GM12878 (cell line): ENCODE data around the gene C1GALT1C1L. TPM values are rescaled to one million over a fixed set of nuclear protein-coding genes. Genes with fewer than 3 reads are reported as not detected.

Experiments
- ATAC-seq: fragments of 200-7000 bp; cut with Tn5 transposase; 3 replicates; pipeline ENCODE4 v1.9.1; 2020; ENCODE audit warnings: mild to moderate bottlenecking, moderate library complexity
- BruUV-seq: library from RNA; stranded (reverse); fragments of 400-500 nt; replicated peaks from 2 replicates; lab custom pipeline; 2021; lab: Mats Ljungman, UMichigan
- CTCF ChIA-PET: fragments of 300-600 bp; sonication (Branson Sonifier 250); formaldehyde crosslinking; extraction: SDS; loops from one replicate; lab custom pipeline; 2021; ENCODE audit warnings: inconsistent platforms; lab: Yijun Ruan, JAX
- POLR2A ChIA-PET: fragments of 350-600 bp; formaldehyde crosslinking; extraction: SDS; loops from one replicate; lab custom pipeline; 2021; ENCODE audit warnings: inconsistent platforms; lab: Charles Lee
- RAD21 ChIA-PET: fragments of 300-600 bp; sonication (Branson Sonifier 250); formaldehyde crosslinking; loops from one replicate; lab custom pipeline; 2023; ENCODE audit warnings: antibody characterized with exemption; ENCODE audit not compliant: unreplicated experiment; lab: Charles Lee
- SMC1A ChIA-PET: fragments of 300-600 bp; sonication (Branson Sonifier 250); formaldehyde crosslinking; loops from one replicate; lab custom pipeline; 2023; ENCODE audit not compliant: unreplicated experiment, uncharacterized antibody; lab: Charles Lee
- DNase-seq: peaks from one replicate; pipeline ENCODE4 v3.0.0-alpha.2; 2011; ENCODE audit warnings: low read depth, low spot score
- FAIRE-seq: peaks from 3 replicates; lab custom pipeline; 2011; peaks lifted over from hg19 to GRCh38; lab: Jason Lieb, UNC
- H2AFZ ChIP-seq: 2 replicates; pipeline ENCODE4 v1.6.0; 2011; ENCODE audit warnings: low read depth, low read length, control low read depth; ENCODE audit not compliant: control insufficient read depth
- H3K27ac ChIP-seq: 2 replicates; pipeline ENCODE4 v1.5.1; 2011; ENCODE audit warnings: control low read depth; ENCODE audit not compliant: control insufficient read depth, insufficient read depth
- H3K27me3 ChIP-seq, 2 experiments: replicated peaks in 1 of 2; 2 replicates each; pipeline versions ENCODE4 v1.6.0 to v1.6.1; 2011; ENCODE audit warnings: low read length in 1 of 2; ENCODE audit not compliant: control insufficient read depth in 2 of 2, insufficient read depth in 2 of 2
- H3K36me3 ChIP-seq, 2 experiments: 2 replicates each; pipeline ENCODE4 v1.5.1; 2011; ENCODE audit warnings: low read length in 1 of 2; ENCODE audit not compliant: control insufficient read depth in 2 of 2, insufficient read depth in 2 of 2
- H3K4me1 ChIP-seq: 2 replicates; pipeline ENCODE4 v1.6.1; 2011; ENCODE audit warnings: mild to moderate bottlenecking, low read length, moderate library complexity, mixed read lengths; ENCODE audit not compliant: control insufficient read depth, insufficient read depth
- H3K4me2 ChIP-seq: 2 replicates; pipeline ENCODE4 v1.6.0; 2011; ENCODE audit warnings: control low read depth; ENCODE audit not compliant: control insufficient read depth, insufficient read depth
- H3K4me3 ChIP-seq: fragments of 200-600 bp; sonication (generic); 2 replicates; pipeline ENCODE4 v1.5.1; 2016
- H3K79me2 ChIP-seq: 2 replicates; pipeline ENCODE4 v1.6.0; 2011; ENCODE audit warnings: low read length; ENCODE audit not compliant: control insufficient read depth, insufficient read depth
- H3K9ac ChIP-seq: 2 replicates; pipeline ENCODE4 v1.8.0; 2011; ENCODE audit warnings: low read length, control low read depth, mixed read lengths; ENCODE audit not compliant: control insufficient read depth, insufficient read depth
- H3K9me3 ChIP-seq: replicated peaks from 3 replicates; pipeline ENCODE4 v1.5.1; 2011; ENCODE audit warnings: mild to moderate bottlenecking, low read length; ENCODE audit not compliant: control insufficient read depth, insufficient read depth
- H4K20me1 ChIP-seq: 2 replicates; pipeline ENCODE4 v1.6.0; 2011; ENCODE audit not compliant: control insufficient read depth, insufficient read depth
- ASH2L ChIP-seq: fragments of 300-600, 200-600 bp; sonication (generic); IDR thresholded peaks from 2 replicates; pipeline ENCODE4 v1.6.1; 2017; ENCODE audit warnings: low read depth, mild to moderate bottlenecking, borderline replicate concordance
- EGR1 ChIP-seq, 2 experiments: IDR thresholded peaks; 1 replicate in 1 of 2; 2 replicates in 1 of 2; pipeline ENCODE4 v1.6.1; 2011 to 2012; ENCODE audit warnings: low read depth in 2 of 2, low read length in 2 of 2, borderline replicate concordance in 1 of 2, mild to moderate bottlenecking in 1 of 2, moderate library complexity in 1 of 2
- MEF2A ChIP-seq: IDR thresholded peaks from 2 replicates; pipeline ENCODE4 v1.6.1; 2011; ENCODE audit warnings: low read depth, mild to moderate bottlenecking, low read length, moderate library complexity; ENCODE audit not compliant: insufficient read depth
- POU2F2 ChIP-seq: IDR thresholded peaks from 3 replicates; pipeline ENCODE4 v1.6.1; 2011; ENCODE audit warnings: low read depth, mild to moderate bottlenecking, low read length, borderline replicate concordance
- RB1 ChIP-seq: fragments of 450-650 bp; formaldehyde crosslinking; IDR thresholded peaks from 2 replicates; pipeline ENCODE4 v1.6.1; 2017; ENCODE audit warnings: mild to moderate bottlenecking, borderline replicate concordance
- RUNX3 ChIP-seq: IDR thresholded peaks from 2 replicates; pipeline ENCODE4 v1.6.1; 2012; ENCODE audit warnings: low read length, inconsistent platforms
- SP1 ChIP-seq: IDR thresholded peaks from one replicate; pipeline ENCODE4 v1.6.1; 2011; ENCODE audit warnings: low read depth, low read length
- SPI1 ChIP-seq: IDR thresholded peaks from 2 replicates; pipeline ENCODE4 v1.6.1; 2011; ENCODE audit warnings: low read depth, mild to moderate bottlenecking, low read length, moderate library complexity, borderline replicate concordance; ENCODE audit not compliant: insufficient read depth
- WGBS: methylation state at CpG from one replicate; pipeline ENCODE4 v1.1.6; 2016; ENCODE audit warnings: low lambda C conversion rate; ENCODE audit not compliant: insufficient replicate concordance, insufficient coverage; ENCODE audit errors: missing lambda C conversion rate; 5-methylcytosine and 5-hydroxymethylcytosine counted together
- in situ Hi-C: fragments of 300-500 bp; cut with MboI; formaldehyde crosslinking; loops from 9 replicates; pipeline ENCODE4 v1.14.3; 2018; ENCODE audit warnings: mixed read lengths
- intact Hi-C: fragments of 100-400 bp; cut with micrococcal nuclease; formaldehyde crosslinking; loops from one replicate; pipeline ENCODE4 v1.14.2; 2022; ENCODE audit not compliant: unreplicated experiment
- polyA plus RNA-seq, 11 experiments: library from polyadenylated mRNA; depleted of rRNA in 4 of 11; unstranded in 6 of 11; stranded (reverse) in 5 of 11; fragments of >200 nt; fragmentation: Nextera tagmentation in 4 of 11; fragmentation: Illumina TruSeq in 1 of 11; extraction: Ambion mirVana in 4 of 11; extraction: Trizol in 1 of 11; gene quantifications; 1 replicate in 1 of 11; 2 replicates in 10 of 11; pipeline versions ENCODE4 v1.2.1 to v1.2.3, GENCODE V29; 2011 to 2016; ENCODE audit warnings: inconsistent platforms in 2 of 11, missing spikeins in 2 of 11, low read depth in 1 of 11
- total RNA-seq, 4 experiments: library from RNA; depleted of rRNA in 3 of 4; stranded (reverse); fragments of >200 nt in 3 of 4; fragmentation: Illumina TruSeq in 1 of 4; extraction: Trizol in 1 of 4; gene quantifications; 2 replicates each; pipeline versions ENCODE4 v1.2.1 to v1.2.3, GENCODE V29; 2013 to 2021
- TF ChIP-seq, protein P1 (sequence below): fragments of 150-350 bp; IDR thresholded peaks from 2 replicates; pipeline ENCODE4 v1.6.1; 2014; ENCODE audit warnings: mild to moderate bottlenecking, low read depth, low read length

The C1GALT1C1L gene
- total and polyA plus RNA-seq, 10 of the 15 experiments (the other 5 are each of a cell fraction or from before 2014, with no cell fraction given) = not detected

DNA sequence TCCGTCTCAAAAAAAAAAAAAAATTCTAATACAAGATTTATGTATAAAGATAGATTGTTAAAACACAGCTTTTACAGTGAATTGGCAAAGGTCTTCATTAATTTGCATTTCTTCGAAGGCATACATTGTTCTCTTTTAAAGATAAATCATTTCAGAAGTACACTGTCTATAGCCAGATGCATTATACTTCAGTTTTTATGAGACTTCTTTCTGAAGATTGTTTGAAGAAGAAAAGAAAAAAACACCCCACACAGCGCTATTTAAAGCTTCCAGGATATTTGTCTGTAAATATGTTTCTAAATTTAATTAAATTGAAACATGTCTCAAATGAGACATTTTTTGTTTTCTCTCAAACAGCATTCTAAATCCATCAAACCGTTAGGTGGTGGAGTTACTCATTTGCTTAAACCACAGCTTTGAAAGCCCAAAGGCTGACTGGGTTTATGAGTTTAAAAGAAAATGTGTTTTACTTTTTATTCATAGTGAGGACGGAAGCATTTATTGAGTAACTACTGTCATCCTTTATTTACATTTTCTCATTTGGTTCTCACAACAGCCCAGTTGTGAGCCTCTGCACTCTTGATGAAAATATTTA is 42.4 kb upstream of the C1GALT1C1L start:
- 17% methylated on average over 5 of the region's 5 CpGs for WGBS
- H3K4me3 ChIP-seq = no peak overlapping the region
- POLR2A ChIA-PET = no interaction called here
- FAIRE-seq (no peak), DNase-seq (no peak), ATAC-seq (peak; percentile 45; the same call in 2 of the 3 replicates)
- no peaks in the 10 kb centered on the region; a peak in 1 of 4 replicates for H3K27me3 ChIP-seq
- intact Hi-C loops = no loop called here
- SMC1A ChIA-PET = no interaction called here
- 0 out of 2 replicates have a peak, but pooled peaks cover 3% of the 10 kb centered on the region for H3K4me1 ChIP-seq
- no peak overlapping the region for H3K9ac ChIP-seq
- no TSS peak for BruUV-seq
- TF ChIP-seq MEF2A (0 out of 2 replicates have a peak, but pooled peaks have one; percentile 34), POU2F2 (0 out of 3 replicates have a peak, but pooled peaks have one; percentile 28), RUNX3 (peak; percentile 68), SP1 (no peak)
- in situ Hi-C loops = no loop called here
- no peaks in the 10 kb centered on the region for H4K20me1 ChIP-seq
- H3K4me2 ChIP-seq = no peak overlapping the region
- no peaks in the 10 kb centered on the region for H3K79me2 ChIP-seq
- no peak overlapping the region for H2AFZ ChIP-seq
- CTCF ChIA-PET = no interaction called here
- H3K9me3 ChIP-seq = no peaks in the 10 kb centered on the region
- no peak overlapping the region for H3K27ac ChIP-seq
- H3K36me3 ChIP-seq = no peaks in the 10 kb centered on the region
- RAD21 ChIA-PET = no interaction called here

DNA sequence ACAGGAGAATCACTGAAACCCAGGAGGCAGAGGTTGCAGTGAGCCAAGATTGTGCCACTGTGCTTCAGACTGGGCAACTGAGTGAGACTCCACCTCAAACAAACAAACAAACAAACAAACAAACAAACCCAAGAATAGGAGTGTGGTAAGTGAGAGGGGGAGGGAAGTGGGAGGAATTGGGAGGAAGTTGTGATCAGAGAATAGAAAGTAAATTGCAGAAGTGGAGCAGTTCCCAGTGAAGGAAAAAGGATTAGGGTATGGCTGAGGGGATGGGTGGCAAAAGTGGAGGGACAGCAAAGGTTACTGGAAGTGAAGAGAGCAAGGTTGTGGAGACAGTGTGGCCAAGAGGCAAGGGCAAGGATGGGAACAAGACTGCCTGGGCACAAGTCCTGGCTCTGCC is 41.1 kb upstream of the C1GALT1C1L start:
- no peak overlapping the region for H3K27ac ChIP-seq
- no peaks in the 10 kb centered on the region for H3K79me2 ChIP-seq
- ChIA-PET RAD21 (no interaction called here), POLR2A (no interaction called here), SMC1A (no interaction called here), CTCF (no interaction called here)
- no peaks in the 10 kb centered on the region for H3K36me3 ChIP-seq
- no peak overlapping the region for H3K4me2 ChIP-seq
- intact Hi-C loops (no loop called here), in situ Hi-C loops (no loop called here)
- no peak overlapping the region for H3K4me3 ChIP-seq
- no peak for DNase-seq
- no peak for ATAC-seq
- H3K4me1 ChIP-seq = 0 out of 2 replicates have a peak, but pooled peaks cover 3% of the 10 kb centered on the region
- no peaks in the 10 kb centered on the region for H3K9me3 ChIP-seq
- FAIRE-seq = no peak
- no peak overlapping the region for H3K9ac ChIP-seq
- H2AFZ ChIP-seq = no peak overlapping the region
- TF ChIP-seq RB1 (no peak), ASH2L (no peak), SPI1 (peak; percentile 54; the same call in 1 of the 2 replicates), EGR1 (IDR thresholded peaks at IDR 0.05; ENCODE audit: borderline replicate concordance in 1 of 2, low read depth in 2 of 2, low read length in 2 of 2) (no peak)
- TF ChIP-seq, protein P1, sequence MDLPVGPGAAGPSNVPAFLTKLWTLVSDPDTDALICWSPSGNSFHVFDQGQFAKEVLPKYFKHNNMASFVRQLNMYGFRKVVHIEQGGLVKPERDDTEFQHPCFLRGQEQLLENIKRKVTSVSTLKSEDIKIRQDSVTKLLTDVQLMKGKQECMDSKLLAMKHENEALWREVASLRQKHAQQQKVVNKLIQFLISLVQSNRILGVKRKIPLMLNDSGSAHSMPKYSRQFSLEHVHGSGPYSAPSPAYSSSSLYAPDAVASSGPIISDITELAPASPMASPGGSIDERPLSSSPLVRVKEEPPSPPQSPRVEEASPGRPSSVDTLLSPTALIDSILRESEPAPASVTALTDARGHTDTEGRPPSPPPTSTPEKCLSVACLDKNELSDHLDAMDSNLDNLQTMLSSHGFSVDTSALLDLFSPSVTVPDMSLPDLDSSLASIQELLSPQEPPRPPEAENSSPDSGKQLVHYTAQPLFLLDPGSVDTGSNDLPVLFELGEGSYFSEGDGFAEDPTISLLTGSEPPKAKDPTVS = no peak
- H3K27me3 ChIP-seq = no peaks in the 10 kb centered on the region; a peak in 1 of 4 replicates
- no peaks in the 10 kb centered on the region for H4K20me1 ChIP-seq
- no TSS peak for BruUV-seq
